Lung (tissue), 12 donors: ENCODE data around the gene MRPS6. TPM values are rescaled to one million over a fixed set of nuclear protein-coding genes. Genes with fewer than 3 reads are reported as not detected.

Experiments
- ATAC-seq: fragments of 200-7000 bp; cut with Tn5 transposase; one replicate; pipeline ENCODE4 v1.9.1; 2020; ENCODE audit warnings: moderate number of reproducible peaks; ENCODE audit not compliant: insufficient read depth, low FRiP score
- DNase-seq, 3 donors: peaks; one replicate each; pipeline ENCODE4 v3.0.0-alpha.2; 2013 to 2017
- H3K27ac ChIP-seq, 2 donors: one replicate each; pipeline ENCODE4 v1.5.1; 2013; ENCODE audit warnings: mild to moderate bottlenecking in 2 of 2, moderate library complexity in 2 of 2, control low read depth in 1 of 2, inconsistent platforms in 1 of 2, low read depth in 1 of 2, low read length in 1 of 2
- H3K27me3 ChIP-seq, 3 donors: one replicate each; pipeline ENCODE4 v1.5.1; 2013; ENCODE audit warnings: low read length in 2 of 3; ENCODE audit not compliant: control insufficient read depth in 3 of 3, insufficient read depth in 3 of 3
- H3K36me3 ChIP-seq, 4 donors: one replicate each; pipeline ENCODE4 v1.5.1; 2013; ENCODE audit warnings: low read length in 4 of 4, mild to moderate bottlenecking in 1 of 4, moderate library complexity in 1 of 4; ENCODE audit not compliant: control insufficient read depth in 4 of 4, insufficient read depth in 4 of 4
- H3K4me1 ChIP-seq, 5 donors: one replicate each; pipeline ENCODE4 v1.5.1; 2013; ENCODE audit warnings: low read length in 5 of 5, mild to moderate bottlenecking in 2 of 5, moderate library complexity in 1 of 5; ENCODE audit not compliant: control insufficient read depth in 5 of 5, insufficient read depth in 5 of 5
- H3K4me3 ChIP-seq: one replicate; pipeline ENCODE4 v1.5.1; 2013; ENCODE audit warnings: mild to moderate bottlenecking, control low read depth, moderate library complexity
- H3K9ac ChIP-seq, 2 donors: one replicate each; pipeline ENCODE4 v1.5.1; 2013; ENCODE audit warnings: low read length in 2 of 2, control low read depth in 1 of 2; ENCODE audit not compliant: insufficient read depth in 1 of 2
- H3K9me3 ChIP-seq, 4 donors: one replicate each; pipeline ENCODE4 v1.5.1; 2013; ENCODE audit warnings: low read length in 3 of 4, mild to moderate bottlenecking in 1 of 4, moderate library complexity in 1 of 4; ENCODE audit not compliant: control insufficient read depth in 4 of 4, insufficient read depth in 3 of 4
- CTCF ChIP-seq: IDR thresholded peaks from 2 replicates; pipeline ENCODE4 v1.5.1; 2012; ENCODE audit warnings: mild to moderate bottlenecking; ENCODE audit errors: control extremely low read depth, extremely low read depth
- WGBS, 2 donors: extraction: QIAGEN DNeasy Blood & Tissue Kit; methylation state at CpG; one replicate each; pipeline ENCODE4 v1.1.7; 2013; 5-methylcytosine and 5-hydroxymethylcytosine counted together
- polyA plus RNA-seq, 2 donors: library from polyadenylated mRNA; stranded (reverse); fragments of 200-250 nt; gene quantifications; one replicate each; pipeline ENCODE4 v1.2.1, GENCODE V29; 2013
- total RNA-seq, 2 donors: library from RNA; depleted of rRNA in 1 of 2; stranded (reverse); fragments of >200 nt in 1 of 2; gene quantifications; one replicate each; pipeline ENCODE4 v1.2.1, GENCODE V29; 2014 to 2021
- donor health status: control.
- donor health status: control.
- donor health status: Bipolar disorder and iron deficiency.
- donor health status: healthy.
- donor health status: DM: yes; HTN: yes; CAD: no.

The MRPS6 gene
- total and polyA plus RNA-seq, 4 donors: 28.4 to 73.9 (median 37.1) TPM

DNA sequence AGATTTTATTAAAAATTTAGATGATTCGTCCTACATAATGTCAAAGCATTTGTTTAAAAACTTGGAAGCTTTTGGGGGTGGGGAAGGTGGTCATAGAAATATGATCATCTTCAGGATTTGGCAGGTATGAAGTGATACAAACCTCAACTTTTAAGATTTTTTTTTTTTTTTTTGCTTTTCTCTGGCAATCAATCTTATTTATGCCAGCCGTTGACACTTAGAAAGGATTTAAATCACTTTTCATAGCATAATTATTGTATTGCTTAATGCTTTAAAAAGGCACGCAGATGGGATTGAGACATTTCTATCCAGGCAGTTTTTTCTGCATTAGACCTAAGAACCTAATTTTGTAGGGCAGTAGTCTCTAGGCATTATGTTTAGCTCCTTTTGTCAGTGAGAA, 19.7 kb downstream of the MRPS6 start:
- H3K27me3 ChIP-seq: no peaks in the 10 kb centered on the region
- WGBS, 2 donors: 81 to 86% methylated on average over 3 of the region's 3 CpGs
- peaks cover 5 to 19% (median 11%) of the 10 kb centered on the region in 4 donors for H3K36me3 ChIP-seq
- H3K27ac ChIP-seq: no peak overlapping the region
- no peak for ATAC-seq
- no peak overlapping the region for H3K9ac ChIP-seq
- peaks cover 0 to 19% (median 3%) of the 10 kb centered on the region in 5 donors for H3K4me1 ChIP-seq
- no peak for TF ChIP-seq CTCF
- no peak for DNase-seq
- no peaks in the 10 kb centered on the region for H3K9me3 ChIP-seq
- H3K4me3 ChIP-seq: no peak overlapping the region

DNA sequence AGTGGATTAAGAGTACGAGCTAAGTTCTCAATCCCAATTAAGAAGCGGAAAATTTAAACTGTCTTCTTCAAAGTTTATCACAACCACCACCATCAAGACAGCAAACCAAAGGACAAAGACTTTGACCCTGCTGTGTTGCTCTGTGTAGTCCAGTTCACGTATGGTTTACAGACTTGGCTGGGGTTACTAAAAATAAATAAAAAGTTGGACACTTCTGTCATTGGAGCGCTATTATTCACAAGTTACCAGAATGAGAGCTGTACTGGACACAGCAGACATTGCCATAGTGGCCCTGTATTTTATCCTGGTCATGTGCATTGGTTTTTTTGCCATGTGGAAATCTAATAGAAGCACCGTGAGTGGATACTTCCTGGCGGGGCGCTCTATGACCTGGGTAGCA, 21.6 kb downstream of the MRPS6 start:
- no peak for TF ChIP-seq CTCF
- H3K27ac ChIP-seq: no peak overlapping the region
- WGBS, 2 donors: 93% methylated on average over 7 of the region's 7 CpGs
- no peak overlapping the region for H3K4me3 ChIP-seq
- peaks cover 0 to 15% (median 3%) of the 10 kb centered on the region in 5 donors for H3K4me1 ChIP-seq
- no peaks in the 10 kb centered on the region for H3K27me3 ChIP-seq
- no peak for ATAC-seq
- H3K9me3 ChIP-seq: no peaks in the 10 kb centered on the region
- H3K9ac ChIP-seq: no peak overlapping the region
- no peak for DNase-seq
- peaks cover 5 to 16% (median 11%) of the 10 kb centered on the region in 4 donors for H3K36me3 ChIP-seq

GRCh38 chr21:34097442-34097841, 24.1 kb downstream of the MRPS6 start:
- Histone ChIP-seq H3K36me3 (peaks cover 5 to 16% (median 11%) of the 10 kb centered on the region in 4 donors), H3K4me3 (no peak overlapping the region), H3K27ac (no peak overlapping the region), H3K9me3 (no peaks in the 10 kb centered on the region), H3K27me3 (no peaks in the 10 kb centered on the region), H3K9ac (no peak overlapping the region), H3K4me1 (peaks cover 0 to 24% (median 4%) of the 10 kb centered on the region in 5 donors)
- 87 to 91% methylated on average over 2 of the region's 2 CpGs for WGBS, 2 donors
- ATAC-seq (no peak), DNase-seq (no peak)
- TF ChIP-seq CTCF: no peak

DNA sequence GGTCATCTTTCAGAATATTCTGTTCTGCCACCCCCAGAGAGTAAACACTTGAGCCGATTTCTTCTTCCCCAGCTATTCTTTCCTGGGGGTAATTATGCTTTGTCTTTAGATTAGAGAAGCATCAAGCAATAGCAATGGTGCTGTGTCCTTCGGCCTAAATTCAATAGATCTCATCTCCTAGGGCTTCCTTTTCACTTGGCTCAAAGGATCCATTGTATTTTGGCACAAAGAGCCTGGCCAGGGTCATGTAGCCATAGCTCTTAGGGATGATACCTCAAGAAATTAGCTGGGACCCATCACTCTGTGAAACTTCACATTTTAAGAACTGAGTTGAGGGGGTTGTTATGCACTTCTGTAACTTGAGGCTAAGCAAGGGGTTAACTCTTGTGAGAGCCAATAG, 27.0 kb downstream of the MRPS6 start:
- H3K27ac ChIP-seq: no peak overlapping the region
- H3K36me3 ChIP-seq: peaks cover 2 to 14% (median 9%) of the 10 kb centered on the region in 4 donors
- DNase-seq (no peak), ATAC-seq (no peak)
- no peak for TF ChIP-seq CTCF
- H3K9ac ChIP-seq: no peak overlapping the region
- H3K27me3 ChIP-seq: no peaks in the 10 kb centered on the region
- WGBS, 2 donors: 87 to 95% methylated on average over 2 of the region's 2 CpGs
- no peaks in the 10 kb centered on the region for H3K9me3 ChIP-seq
- peaks cover 0 to 20% (median 4%) of the 10 kb centered on the region in 5 donors for H3K4me1 ChIP-seq
- no peak overlapping the region for H3K4me3 ChIP-seq
